ENCODE data around the gene TGFBR3.

GRCh38 chr1:91796390-91796654 lies 89.6 kb downstream of the TGFBR3 start:
- TF ChIP-seq RAD21 (IDR thresholded peaks at IDR 0.05; ENCODE audit: low read length) (no peak), USF2 (IDR thresholded peaks at IDR 0.05; ENCODE audit: low read depth, low read length) (no peak), MAFK (IDR thresholded peaks at IDR 0.05; ENCODE audit: low read depth, low read length) (no peak), SMC3 (IDR thresholded peaks at IDR 0.05; ENCODE audit: low read depth, low read length) (no peak), POLR2A (IDR thresholded peaks at IDR 0.05; ENCODE audit: low read depth, low read length) (no peak), MAZ (IDR thresholded peaks at IDR 0.05; ENCODE audit: borderline replicate concordance, low read depth, low read length) (no peak), MXI1 (IDR thresholded peaks at IDR 0.05; ENCODE audit: borderline replicate concordance, low read depth, low read length) (no peak), RFX5 (IDR thresholded peaks at IDR 0.05; ENCODE audit: low read depth, low read length) (no peak), NFE2L2 (IDR thresholded peaks at IDR 0.05; ENCODE audit: low read depth, low read length) (no peak), FOS (IDR thresholded peaks at IDR 0.05; ENCODE audit: low read depth, low read length) (no peak), RCOR1 (IDR thresholded peaks at IDR 0.05; ENCODE audit: insufficient replicate concordance, low read length) (no peak), CHD1 (IDR thresholded peaks at IDR 0.05; ENCODE audit: low read depth, low read length) (no peak), ELK1 (IDR thresholded peaks at IDR 0.05; ENCODE audit: borderline replicate concordance, low read depth, low read length) (no peak)
- TF ChIP-seq, protein P1, sequence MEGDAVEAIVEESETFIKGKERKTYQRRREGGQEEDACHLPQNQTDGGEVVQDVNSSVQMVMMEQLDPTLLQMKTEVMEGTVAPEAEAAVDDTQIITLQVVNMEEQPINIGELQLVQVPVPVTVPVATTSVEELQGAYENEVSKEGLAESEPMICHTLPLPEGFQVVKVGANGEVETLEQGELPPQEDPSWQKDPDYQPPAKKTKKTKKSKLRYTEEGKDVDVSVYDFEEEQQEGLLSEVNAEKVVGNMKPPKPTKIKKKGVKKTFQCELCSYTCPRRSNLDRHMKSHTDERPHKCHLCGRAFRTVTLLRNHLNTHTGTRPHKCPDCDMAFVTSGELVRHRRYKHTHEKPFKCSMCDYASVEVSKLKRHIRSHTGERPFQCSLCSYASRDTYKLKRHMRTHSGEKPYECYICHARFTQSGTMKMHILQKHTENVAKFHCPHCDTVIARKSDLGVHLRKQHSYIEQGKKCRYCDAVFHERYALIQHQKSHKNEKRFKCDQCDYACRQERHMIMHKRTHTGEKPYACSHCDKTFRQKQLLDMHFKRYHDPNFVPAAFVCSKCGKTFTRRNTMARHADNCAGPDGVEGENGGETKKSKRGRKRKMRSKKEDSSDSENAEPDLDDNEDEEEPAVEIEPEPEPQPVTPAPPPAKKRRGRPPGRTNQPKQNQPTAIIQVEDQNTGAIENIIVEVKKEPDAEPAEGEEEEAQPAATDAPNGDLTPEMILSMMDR (conservative IDR thresholded peaks at IDR 0.05; ENCODE audit: low read depth, low read length): no peak
